ENCODE measurements around the gene RUNX2.

The RUNX2 gene

DNA sequence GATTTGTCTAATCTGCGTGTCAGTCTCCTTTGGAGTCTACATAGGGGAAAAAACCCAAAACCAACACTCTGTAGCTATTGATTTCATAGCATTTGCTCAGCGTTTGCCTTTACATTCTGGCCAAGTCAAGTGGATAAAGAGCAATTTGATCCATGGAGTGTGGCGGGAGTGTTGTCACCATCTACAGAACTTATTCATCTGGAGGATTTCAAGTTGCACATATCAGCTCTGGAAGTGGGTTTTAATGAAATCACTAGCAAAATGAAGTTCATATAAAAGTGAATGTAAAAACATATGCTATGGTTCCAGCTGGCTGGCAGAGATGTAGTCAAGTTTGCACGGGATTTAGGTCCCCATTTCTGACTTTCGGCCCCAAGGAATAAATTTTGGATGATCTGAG is 269.3 kb downstream of the RUNX2 start:
- no peak for DNase-seq

DNA sequence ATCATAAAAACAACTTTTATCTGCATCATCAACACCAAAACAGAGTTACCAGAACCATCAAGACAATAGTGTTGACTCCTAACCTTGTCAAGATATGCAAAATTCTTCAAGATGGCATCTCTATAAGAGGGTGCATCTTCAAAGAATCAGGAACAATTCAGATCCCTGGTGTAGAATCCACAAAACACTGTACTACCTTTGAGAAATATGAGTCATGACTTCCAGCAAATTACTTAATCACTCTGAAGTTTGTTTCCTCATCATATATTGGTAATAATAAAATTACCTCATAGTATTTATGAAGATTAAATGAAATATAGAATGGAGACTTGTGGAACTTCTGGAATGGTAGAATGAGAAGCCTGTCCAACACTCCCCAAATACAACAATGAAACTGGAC is 270.9 kb downstream of the RUNX2 start:
- DNase-seq, result no peak

- DNase-seq, result no peak
These were observed 277.8 kb downstream of the RUNX2 start for GRCh38 chr6:45605971-45606370.

DNA sequence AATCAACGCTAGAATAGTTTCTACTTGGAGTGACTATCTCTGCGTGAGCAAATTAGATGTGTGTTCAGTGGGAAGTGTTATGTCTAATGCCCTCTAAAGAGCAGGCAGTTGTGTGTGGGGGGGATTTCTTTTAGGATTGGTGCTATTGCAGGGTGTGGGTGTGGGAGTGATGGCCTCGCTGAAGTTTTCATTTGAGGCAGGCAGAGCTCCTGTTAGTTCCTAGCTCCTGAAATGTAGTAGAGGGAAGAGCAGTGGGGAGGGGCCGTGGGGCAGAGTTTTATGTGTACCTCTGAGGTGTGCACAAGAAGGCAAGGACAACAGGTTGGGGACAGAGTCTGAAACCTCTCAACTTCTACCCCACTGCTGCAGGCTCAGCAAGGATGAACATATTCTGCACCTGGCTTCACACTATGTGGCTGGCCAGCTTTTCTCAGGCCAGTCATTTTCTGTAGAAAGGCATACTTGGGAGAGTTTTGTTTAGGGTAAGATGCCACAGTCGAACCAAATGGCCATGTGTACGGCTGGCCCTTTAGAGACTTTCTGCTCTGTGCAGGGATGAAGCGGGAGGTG is 278.8 kb downstream of the RUNX2 start:
- DNase-seq, result no peak

GRCh38 chr6:45607798-45608197 is 279.7 kb downstream of the RUNX2 start:
- DNase-seq, result no peak

DNA sequence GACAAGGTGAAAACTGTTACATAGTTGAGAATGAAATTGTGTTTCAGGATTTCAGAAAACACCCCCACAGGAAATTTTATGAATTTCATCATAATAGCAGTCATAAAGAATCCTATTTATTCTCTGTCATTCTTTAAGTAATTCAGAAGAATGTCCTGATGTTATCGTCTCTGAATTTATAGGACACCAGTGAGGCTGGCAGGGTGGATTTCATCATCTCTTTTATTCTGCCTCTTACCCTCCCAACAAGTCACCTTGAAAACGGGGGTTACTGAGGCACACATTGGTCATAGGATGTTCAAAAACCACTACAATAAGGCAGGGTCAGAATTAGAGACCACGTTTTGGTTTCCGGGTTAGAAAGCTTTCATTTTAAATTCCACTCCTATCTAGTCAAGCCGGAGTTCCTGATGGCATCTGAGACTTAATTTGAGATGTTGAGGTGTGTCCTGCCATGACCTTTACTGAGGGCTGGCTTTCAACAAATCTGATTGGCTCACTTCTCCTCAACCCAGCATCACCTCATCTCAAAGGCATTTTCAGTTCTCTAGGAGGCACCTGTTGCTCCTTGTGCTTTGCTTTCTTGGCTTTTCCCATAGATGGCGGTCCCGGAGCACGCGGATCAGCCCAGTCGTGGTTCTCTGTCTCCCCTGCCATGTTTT is 280.3 kb downstream of the RUNX2 start:
- DNase-seq, result no peak

GRCh38 chr6:45609141-45609638 is 281.1 kb downstream of the RUNX2 start:
- DNase-seq, result no peak

DNA sequence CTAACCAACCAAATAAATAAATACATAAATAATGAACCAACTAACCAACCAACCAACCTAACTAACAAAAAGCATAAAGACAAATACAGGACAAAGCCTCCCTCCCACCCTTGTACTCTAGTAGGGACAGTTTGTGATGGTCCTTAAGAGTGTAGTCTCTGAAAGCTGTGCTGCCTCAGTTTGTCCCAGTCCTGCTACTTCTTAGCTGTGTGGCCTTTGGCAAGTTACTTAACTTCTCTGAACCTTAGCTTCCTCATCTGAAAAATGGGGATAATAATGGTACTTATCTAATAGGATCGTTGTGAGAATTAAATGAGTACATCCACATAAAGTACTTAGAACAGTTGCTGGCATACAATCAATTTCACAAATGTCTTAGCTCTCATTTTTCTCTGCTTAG is 282.2 kb downstream of the RUNX2 start:
- DNase-seq, result no peak

DNA sequence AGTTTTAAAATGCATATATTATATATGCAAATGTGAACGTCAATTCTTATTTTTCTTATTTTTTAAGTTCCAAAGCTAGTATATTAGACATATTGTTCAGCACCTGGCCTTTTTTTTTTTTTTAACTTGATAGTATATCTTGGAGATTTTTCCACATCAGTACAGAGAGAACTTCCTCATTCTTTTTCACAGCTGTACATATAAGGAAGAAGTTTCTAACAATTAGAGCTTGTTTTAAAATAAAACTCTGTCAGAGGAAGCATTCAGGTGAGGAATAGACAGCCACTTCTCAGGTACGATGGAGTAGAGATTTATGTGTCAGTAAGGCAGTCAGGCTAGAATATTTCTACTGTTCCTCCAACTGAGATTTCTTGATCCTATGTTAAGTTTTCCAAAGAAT is 282.7 kb downstream of the RUNX2 start:
- no peak for DNase-seq

GRCh38 chr6:45611491-45611890 is 283.4 kb downstream of the RUNX2 start:
- DNase-seq, result no peak

GRCh38 chr6:45613656-45614055 is 285.5 kb downstream of the RUNX2 start:
- DNase-seq, result no peak

DNA sequence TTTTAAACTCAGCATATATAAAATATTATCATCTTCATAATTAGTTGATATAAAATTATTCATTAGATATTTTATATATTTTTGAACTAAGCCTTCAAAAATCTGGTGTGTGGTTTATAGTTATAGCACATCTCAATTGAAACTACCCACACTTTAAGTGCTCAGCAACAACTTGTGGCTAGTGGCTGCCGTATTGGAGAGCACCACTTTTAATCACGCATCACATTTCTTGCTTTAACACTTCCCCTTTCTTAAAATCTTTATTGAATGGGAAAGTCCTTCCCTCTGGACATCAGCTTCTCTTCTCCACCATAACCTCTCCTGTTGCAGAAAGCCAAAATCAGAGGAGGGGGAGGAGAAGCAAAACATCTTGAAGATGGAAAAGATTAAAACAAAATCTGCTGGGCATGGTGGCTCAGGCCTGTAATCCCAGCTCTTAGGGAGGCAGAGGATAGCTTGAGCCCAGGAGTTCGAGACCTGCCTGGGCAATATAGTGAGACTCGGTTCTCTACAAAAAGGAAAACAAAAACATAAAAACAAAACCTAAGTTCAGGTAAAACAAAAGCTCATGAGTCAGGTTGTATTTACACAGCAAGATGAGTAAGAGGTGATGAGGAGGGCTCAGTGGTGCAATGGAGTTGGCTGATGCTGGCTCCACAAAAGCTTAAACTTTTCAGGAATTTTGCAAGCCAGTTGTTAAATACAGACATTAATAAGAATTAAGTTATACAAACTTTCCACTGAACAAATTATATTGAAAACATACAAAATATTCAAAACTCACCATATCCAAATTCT is 286.6 kb downstream of the RUNX2 start:
- no peak for DNase-seq

DNA sequence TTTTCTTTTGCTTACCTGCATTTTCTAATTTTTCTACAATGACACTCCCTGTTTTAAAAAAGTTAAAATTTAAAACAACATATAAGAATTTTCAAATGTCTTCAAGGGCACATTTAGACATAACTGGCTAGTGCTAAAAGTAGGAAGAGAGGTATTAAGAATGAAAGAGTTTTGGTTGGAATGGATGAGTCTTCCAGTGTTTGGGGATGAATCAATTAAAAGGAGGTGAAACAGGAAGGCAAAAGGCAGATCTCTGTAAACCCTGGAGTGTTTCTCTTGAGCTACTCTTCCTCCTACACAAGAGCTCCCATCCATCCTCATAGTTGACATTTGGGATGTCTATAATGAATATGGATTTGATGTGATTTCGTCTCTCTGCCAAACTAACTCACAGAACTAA is 288.1 kb downstream of the RUNX2 start:
- DNase-seq, result no peak

DNA sequence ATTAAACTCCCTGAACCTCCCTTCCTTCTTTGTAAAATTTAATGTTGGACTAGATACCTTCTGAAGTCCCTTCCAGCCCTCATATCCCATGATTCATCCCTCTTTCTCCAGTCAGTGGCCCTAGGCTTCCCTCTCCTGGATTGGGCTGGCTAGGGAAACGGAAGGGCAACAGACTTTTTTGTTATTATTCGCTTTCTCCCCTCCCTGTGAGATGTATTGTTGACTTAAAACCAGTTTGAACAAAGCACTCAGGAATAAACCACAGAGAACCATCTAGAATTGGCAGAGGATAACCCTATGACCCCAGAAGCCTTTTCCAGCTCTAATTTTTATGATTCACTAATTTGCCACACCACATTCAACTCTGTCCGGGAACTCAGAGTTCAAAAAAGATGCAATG is 289.3 kb downstream of the RUNX2 start:
- DNase-seq, result no peak

DNA sequence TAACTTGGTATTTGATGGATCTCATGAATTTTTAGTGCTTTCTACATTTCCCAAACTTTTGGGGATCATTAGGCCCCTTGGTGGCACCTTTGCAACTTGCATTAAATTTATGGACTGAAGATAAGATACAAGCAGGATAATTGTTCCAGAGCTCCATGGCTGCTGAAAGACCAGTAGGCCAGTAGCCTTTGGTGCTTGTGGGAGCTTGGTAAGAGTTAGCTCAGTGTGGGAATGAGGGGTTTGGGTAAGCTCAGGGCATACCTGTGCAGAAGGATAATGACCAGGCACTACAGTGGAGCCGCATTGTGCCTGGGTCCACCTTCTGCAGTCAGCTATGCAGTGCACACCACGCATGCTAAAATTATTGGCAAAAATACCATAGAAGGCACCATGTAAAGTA is 290.1 kb downstream of the RUNX2 start:
- no peak for DNase-seq

- DNase-seq, result no peak
These were observed 291.2 kb downstream of the RUNX2 start for GRCh38 chr6:45619211-45619760.

DNA sequence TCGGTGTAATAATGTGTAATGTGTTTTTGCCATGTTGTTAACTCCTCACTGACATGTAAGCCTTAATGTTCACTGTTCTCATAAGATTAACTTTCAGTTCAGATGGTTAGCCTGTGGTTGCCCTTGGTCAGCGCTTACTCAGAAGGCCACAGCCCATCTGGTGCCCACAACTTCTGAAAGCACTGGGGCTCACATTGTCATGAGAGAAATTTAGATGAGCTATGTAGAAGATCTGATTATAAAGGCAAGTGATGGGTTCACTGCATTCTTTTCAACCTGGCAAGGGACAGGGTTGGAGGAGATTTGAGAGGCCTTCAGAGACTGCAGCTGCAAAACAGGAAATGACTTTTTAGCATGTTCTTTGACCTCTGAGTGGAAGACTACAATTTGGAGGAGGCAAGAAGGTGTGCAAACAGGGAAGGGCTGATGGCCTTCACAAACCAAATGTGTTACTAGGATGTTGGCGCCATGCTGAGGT is 291.9 kb downstream of the RUNX2 start:
- no peak for DNase-seq

- no peak for DNase-seq
These were observed 296.1 kb downstream of the RUNX2 start for GRCh38 chr6:45624228-45624627.

DNA sequence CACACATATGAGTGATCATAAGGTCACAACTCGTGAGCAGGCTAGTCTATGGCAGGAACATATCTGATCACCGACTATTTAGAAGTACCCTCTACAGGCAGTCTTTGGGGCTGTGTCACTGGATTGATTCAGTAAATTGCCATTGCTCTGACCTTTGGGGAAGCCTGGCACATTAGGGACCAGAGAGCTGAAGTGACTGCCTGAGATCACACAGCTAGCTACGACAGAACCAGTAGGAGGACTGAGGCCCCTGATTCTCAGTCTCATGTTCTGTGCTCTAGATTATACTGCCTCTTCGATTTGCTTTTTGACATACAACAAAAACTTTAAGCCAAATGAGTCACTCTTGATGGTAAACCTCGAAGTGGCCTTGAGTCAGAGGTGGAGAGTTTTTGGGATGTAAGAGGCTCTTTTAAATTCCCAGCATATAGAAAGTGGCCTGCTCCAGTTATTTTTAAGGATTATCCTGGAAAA is 297.1 kb downstream of the RUNX2 start:
- DNase-seq, result no peak

GRCh38 chr6:45626087-45626891 is 298.2 kb downstream of the RUNX2 start:
- no peak for DNase-seq

- no peak for DNase-seq
These were observed 302.2 kb downstream of the RUNX2 start for GRCh38 chr6:45630314-45630713.

DNA sequence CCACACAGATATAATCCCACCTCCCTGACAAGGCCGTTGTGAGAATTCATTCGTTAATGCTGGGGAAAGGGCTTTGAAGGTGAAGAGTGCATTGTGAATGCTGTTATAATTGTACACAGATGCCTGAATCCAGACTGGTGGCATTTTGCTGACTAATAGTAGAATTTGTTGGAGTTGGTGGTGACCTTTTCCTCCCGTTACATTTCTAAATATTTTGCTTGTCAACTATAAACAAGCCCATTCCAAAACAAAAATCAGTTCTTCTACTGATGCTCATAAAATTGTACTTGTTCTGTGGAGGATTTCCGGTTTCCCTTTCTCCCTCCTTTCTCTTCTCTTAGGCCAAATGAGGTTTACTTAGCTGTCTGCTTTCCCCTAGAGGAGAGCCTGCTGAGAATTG is 302.7 kb downstream of the RUNX2 start:
- DNase-seq, result no peak

GRCh38 chr6:45631396-45631795 is 303.3 kb downstream of the RUNX2 start:
- no peak for DNase-seq

All from SIG-M5 (cell line).